GM21526 (cell line): ENCODE data around the gene NOP56.

ENCODE experiments used
- ATAC-seq: cut with Tn5 transposase; IDR thresholded peaks from one replicate; pipeline ENCODE4 v1.9.1; 2021; ENCODE audit warnings: moderate library complexity; ENCODE audit not compliant: unreplicated experiment, low FRiP score

The NOP56 gene, protein sequence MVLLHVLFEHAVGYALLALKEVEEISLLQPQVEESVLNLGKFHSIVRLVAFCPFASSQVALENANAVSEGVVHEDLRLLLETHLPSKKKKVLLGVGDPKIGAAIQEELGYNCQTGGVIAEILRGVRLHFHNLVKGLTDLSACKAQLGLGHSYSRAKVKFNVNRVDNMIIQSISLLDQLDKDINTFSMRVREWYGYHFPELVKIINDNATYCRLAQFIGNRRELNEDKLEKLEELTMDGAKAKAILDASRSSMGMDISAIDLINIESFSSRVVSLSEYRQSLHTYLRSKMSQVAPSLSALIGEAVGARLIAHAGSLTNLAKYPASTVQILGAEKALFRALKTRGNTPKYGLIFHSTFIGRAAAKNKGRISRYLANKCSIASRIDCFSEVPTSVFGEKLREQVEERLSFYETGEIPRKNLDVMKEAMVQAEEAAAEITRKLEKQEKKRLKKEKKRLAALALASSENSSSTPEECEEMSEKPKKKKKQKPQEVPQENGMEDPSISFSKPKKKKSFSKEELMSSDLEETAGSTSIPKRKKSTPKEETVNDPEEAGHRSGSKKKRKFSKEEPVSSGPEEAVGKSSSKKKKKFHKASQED

DNA sequence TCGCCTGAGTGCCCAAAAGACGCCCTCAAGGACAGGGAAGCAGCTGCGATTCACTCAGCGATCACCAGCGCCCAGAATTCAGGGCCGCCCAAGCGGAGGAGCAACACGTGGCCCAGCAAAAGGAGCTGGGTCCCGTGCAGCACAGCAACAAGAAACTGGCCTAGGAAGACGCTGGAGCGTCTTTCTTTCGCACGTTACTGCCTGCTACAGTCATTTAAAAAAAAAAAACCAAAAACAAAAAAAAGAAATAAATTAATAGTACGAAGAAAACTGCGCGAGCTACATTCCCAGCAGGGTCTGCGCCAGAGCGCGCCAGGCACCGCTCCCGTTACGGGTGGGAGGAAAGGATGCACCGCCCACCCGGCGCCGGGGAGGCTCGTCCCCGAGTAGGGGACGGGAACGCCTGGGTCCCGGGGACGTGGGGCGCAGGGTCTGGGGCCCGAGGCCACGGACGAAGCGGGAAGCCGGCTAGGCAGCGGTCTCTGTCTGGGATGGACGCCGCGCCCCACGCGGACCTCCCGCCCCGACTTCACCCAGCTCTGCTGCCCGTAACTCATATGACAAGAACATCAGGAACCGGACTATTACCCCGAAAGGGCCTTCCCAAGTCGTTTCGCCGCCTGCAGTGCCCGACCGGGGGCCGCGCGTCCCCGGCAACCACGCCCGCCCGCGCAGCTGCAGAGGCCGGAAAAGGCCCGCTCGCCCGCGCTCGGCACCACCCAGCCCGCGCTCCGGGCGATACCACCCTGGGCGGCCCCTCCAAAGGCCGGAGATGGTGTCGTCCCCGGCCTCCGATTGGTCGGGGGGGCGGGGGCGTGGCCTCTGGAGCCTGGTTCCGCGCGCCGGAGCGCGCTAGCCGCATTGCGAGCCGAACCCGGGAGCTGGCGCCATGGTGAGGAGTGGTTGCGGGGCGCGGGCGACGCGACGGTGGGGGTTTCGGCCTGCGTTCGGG lies at the start of gene NOP56:
Gene NOP56, plus strand, starts transcription at position 861 of the 952 bp plus-strand sequence. Its CDS starts 29 bp downstream, at position 890.
- peak; percentile 70 for ATAC-seq

DNA sequence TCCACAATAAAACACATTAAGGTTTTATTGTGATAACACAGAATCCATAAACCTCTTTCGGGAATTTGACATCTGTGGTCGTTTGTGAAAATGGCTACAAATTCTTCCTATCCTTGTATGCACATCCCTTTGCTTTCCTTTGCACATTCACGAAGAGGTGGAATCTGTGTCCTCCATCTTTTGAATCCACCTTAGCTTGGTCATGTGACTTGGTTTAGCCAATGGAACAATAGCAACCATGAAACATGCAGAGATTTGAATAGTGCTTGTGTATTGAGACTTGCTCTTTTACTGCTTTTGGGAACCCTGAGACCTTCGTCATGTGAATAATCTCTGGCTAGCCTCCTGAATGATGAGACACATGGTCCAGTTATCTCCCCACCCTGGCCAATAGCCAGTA lies 49.7 kb upstream of the NOP56 start:
- no peak for ATAC-seq

DNA sequence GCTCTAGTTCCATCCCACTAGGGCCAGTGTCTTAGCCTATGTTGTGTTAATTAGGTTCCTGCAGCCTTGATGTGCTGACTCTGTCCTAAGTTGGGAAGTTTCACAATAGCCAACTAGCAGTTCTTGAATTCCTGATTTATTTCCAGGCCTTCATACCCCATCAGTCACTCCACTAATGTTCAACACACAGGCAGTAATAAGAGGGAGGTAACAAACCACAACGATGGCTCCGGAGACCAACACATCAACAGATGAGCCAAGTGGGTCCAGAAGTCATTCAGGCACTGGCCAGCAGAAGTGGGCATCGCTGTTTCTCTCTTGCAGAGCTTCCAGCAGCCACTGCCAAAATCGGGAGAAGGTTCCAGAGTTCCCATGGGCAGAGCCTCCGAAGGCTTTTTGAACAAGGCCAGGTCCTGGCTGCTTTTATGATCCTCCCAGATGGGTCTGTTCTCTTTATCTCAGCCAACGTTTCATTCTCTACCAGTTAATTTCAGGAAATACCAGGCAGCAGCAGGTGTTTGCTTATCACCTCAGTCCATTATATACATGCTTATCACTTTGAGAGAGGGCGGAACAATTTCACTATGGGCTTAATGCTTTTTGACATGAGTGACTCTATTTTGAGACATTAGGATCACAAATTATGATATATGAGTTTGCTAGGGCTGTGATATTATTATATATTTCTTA lies 48.5 kb upstream of the NOP56 start:
- no peak for ATAC-seq

DNA sequence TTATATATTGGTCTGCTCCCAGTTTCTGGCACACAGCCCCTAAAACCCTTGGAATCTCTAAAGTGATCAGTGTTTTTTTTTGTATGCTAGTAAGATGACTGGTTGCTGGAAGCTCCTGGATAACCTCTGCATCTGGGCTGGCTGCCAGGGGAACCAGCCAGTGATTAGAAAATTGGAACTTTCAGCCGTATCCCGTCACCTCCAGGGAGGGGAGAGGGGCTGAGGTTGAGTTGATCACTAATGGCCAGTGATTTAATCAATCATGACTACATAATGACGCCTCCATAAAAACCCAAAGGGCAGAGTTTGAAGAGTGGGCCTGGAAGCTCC lies 48.0 kb upstream of the NOP56 start:
- ATAC-seq = no peak

DNA sequence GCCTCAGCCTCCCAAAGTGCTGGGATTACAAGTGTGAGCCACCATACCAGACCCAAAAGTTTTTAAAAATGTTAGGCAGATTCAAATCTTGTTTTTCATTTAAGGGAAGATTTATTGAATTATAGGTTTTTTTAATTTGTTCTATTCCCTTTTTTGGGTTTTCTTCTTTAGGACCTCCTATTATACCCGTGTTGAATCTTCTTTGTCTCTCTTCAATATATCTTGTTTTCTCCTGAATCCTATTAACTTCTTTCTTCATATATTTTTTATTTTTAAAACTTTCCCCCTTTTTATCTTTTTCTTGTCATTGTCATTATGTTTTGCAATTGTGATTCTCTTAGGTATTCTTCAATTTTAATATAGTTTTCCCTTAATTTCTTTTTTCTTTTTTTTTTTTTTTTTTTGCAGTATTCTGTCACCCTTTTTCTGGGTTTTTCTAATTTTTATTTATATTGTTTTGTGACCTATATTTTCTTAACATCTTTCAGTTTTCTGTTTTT lies 45.9 kb upstream of the NOP56 start:
- ATAC-seq = no peak

DNA sequence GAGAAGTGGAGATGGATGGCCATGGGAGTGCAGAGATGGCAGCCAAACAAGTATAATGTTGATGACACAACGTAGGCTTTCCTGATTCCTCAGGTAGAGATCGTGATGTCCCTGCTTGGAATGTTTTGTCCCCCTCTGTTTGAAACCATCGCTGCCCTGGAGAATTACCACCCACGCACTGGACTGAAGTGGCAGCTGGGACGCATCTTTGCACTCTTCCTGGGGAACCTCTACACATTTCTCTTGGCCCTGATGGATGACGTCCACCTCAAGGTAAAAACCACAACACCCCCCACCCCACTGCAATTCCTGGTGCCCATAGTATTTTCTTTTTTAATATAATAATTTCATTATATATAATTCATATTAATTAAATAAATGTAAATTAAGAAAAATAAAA lies 42.1 kb upstream of the NOP56 start:
- no peak for ATAC-seq

DNA sequence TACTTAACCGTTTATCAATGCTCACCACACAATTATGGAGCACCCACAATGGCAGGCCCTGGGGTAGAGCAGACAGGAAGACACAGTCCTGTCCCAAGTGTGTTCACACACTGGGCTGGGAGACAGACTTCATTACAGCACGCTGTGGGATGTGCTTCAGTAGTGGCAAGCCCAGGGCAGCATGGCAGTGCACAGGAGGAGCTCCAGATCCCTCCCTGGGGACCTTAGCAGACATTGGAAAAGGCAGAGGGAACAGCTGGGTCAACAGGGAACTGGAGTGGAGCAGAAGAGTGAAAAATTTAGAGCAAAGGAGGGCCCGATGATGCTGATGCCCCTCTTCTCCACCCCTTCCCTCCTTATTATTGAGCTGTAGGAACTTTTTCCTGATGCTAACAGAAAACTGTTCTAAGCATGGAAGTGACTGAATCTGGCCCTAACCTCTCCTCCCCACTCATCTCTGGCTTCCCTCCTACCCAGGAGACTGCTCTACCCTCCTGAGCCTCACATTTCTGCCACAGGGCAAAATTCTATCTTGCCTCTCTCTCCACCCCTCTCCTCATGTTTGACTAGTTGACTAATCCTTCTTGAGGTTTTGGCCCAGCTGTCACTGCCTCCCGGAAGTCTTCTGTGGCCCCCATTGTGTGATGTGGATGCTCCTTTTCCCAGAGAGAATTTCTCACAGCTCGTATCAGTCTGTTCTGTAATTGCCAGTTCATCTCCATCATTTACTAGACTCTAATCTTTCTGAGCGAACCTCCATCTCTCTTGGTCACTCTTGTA lies 41.3 kb upstream of the NOP56 start:
- ATAC-seq = no peak

DNA sequence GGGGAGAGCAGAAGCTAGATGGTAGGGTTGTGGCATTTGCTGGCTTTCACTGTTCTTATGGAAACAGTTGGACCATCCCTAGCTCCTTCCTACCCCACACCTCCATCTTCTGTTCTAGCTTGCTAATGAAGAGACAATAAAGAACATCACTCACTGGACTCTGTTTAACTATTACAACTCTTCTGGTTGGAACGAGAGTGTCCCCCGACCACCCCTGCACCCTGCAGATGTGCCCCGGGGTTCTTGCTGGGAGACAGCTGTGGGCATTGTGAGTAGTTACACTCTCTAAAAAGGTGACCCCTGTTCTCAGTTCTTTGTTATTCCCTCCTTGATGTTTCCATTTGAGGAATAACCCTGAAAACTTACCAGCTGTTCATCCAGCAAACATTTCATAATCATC lies 40.4 kb upstream of the NOP56 start:
- ATAC-seq = no peak

DNA sequence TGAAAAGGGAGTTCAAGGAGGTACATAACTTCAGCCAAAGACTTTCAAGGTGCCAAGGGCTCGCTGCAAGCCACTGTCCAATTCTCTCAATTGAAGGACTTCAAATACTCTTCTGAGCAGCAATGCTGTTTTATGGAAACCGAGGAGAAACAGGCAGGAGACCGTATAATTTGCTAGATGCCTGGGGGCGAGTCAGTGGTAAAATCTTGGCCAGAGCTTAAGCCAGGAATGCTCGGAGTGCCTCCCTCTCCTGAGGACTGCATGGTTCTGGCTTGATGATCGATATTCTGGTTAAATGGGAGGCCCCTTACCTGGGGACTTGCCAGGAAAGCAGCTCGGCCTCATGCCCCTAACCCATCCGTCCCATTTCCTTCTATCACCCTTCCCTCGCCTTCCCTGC lies 35.8 kb upstream of the NOP56 start:
- ATAC-seq = no peak

DNA sequence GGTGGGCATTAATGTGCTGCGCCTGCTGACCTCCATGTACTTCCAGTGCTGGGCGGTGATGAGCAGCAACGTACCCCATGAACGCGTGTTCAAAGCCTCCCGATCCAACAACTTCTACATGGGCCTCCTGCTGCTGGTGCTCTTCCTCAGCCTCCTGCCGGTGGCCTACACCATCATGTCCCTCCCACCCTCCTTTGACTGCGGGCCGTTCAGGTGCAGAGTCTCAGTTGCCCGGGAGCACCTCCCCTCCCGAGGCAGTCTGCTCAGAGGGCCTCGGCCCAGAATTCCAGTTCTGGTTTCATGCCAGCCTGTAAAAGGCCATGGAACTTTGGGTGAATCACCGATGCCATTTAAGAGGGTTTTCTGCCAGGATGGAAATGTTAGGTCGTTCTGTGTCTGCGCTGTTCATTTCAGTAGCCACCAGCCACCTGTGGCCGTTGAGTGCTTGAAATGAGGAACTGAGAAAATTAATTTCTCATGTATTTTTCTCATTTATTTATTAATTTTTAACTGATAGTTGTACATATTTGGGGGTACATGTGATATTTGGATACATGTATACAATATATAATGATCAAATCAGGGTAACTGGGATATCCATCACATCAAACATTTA lies 35.2 kb upstream of the NOP56 start:
- ATAC-seq = no peak

DNA sequence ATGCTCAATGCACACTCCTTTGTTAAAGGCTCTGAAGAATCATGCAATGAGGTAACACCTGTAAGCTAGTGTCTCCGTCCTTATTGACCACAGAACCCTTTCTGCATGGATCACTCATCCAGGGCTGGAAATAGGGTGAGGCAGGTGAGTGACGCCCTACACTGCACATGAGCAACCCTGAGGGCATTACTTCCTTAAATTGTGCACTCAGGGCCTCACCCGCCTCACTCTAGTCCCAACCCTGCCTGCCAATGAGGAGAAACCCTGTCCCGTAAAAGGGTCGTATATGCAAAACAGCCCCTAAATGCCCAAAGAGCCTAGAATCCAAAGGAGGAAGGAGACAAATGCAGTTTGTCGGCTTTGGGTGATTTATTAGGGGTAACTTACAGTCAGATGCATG lies 33.6 kb upstream of the NOP56 start:
- ATAC-seq = no peak

DNA sequence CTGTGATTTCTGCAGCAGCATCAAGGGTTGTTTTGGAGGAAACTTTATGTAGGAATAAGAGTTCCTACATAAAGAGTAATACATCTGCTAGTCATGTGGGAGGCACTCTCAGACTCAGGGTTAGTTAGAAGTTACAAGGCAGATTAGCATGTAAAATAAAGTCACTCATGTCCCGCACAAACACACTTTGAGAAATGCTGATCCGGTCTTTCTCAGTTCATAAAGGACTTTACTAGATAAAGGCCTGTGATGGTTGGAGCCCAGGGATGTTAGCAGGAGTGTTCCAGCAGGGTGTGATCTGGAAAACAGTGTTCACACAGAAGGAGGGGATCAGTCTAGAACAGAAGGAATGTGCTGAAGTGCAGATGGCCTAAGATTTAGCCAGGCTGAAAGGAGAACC lies 33.1 kb upstream of the NOP56 start:
- no peak for ATAC-seq

DNA sequence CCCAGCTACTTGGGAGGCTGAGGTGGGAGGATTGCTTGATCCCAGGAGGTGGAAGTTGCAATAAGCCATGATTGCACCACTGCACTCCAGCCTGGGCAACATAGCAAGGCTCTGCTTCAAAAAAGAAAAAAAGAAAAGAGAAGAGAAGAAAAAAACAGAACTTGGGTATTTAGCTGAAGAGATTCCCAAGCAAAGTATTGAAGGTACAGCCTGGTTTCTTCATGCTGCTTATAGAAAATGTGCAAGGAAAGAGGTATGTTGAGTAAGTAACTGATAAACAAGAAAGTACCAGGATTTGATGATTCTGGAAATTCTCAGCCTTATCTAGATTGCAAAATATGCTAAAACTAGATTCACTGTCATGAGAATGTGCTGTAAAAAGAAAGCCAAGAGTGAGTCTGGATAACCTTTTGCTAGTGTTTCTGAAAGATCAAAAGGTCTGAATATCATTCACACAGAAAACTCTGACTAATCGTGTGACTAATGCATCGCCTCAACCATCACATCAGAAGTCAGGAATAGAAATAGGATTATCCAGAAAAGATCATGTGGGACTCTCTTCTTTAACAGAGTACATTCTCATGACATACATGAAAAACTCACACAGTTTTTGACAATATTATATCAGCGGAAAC lies 32.4 kb upstream of the NOP56 start:
- ATAC-seq = no peak

DNA sequence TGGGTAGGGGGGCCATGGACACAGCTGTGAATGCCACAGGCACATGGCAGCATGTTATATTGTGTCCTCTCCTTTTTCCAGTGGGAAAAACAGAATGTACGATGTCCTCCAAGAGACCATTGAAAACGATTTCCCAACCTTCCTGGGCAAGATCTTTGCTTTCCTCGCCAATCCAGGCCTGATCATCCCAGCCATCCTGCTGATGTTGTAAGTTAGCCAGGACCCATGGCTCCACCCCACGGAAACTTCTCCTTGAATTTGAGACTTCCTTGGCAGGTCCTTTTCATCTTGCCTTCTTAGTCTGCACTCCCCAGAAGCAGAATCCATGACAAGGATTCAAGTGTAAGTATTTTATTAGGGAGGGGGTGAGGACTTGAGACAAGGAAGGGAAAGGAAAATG lies 28.2 kb upstream of the NOP56 start:
- no peak for ATAC-seq

DNA sequence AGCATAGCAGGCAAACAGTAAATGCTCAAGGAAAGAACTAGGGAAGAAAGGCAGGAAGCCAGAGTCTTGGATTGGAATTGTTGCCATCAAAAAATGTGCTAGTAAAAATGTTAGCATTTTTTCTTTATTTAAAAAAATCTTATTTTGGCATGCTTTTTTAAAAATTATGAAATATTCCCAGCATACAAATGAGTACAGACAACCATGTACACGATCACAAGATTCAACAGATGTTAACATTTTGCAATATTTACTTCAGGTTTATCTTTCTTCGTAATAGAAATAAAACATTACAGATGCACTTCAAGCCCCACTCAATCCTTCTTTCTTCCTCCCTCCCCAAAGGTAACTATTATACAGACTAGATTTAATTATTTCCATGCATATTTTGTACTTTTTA lies 27.4 kb upstream of the NOP56 start:
- ATAC-seq = no peak

DNA sequence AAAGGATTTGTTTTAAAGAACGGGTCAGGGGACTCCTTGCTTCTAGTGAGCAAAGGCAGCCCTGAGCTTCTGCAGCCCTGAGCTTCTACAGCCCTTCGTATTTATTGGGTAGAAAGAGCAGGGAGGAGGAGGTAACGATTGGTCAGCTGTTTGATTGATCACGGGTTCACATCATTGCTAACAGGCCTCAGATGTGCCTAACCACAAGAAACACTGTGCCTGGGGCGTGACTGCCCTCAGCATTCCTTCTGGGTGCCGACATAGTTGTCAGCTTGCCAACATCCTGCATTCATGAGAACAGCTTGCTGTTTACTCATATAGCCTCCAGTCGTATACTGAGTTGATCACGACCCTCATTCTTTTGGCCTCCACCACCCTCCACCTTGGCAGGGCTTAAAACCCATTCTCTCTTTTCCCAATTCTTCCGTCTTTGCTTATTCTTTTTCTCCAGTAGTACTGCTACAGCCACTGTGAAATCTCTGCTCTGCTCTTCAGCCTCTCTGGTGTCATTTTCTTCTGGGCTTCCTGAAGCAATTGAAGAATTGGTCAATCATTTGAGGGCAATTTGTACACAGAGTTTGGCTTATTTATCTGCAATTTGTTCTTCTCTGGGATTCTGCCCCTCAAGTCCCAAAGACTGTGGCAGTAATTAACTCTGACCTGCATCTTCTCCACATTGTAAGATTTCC lies 25.4 kb upstream of the NOP56 start:
- no peak for ATAC-seq

DNA sequence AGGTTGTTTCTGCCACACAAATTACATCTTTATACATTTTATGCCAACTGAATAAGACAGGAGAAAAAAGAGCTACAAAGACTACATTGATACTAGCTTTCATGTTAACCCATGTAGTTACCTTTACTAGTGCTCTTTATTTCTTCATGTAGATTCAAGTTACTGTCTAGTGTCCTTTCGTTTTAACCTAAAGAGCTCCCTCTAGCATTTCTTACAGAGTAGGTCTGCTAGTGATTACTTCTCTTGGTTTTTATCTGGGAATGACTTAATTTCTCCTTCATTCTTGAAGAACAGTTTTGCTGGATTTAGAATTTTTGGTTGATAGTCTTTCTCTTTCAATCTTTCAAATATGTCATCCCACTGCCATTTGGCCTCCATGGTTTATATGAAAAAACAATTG lies 21.2 kb upstream of the NOP56 start:
- no peak for ATAC-seq

DNA sequence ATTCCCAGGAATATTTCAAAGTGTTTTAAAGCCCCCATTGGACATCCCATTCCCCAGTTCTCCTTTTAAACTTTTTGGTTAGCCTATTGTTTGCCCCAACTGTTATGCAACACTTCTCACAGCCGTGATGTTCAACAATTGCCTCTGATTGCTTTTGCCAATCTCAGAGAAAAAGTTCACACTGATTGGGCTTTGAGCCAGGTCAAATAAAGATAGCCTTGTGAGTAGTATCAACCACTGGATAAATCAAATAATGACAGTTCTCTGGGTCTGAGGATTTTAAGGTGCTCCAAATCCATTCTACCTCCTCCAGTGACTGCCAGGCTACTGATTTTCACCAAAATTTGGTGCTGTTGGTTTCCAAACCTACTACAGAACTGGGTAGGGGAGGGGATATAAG lies 19.1 kb upstream of the NOP56 start:
- no peak for ATAC-seq
